ENCODE results near the gene GRK5.

DNA sequence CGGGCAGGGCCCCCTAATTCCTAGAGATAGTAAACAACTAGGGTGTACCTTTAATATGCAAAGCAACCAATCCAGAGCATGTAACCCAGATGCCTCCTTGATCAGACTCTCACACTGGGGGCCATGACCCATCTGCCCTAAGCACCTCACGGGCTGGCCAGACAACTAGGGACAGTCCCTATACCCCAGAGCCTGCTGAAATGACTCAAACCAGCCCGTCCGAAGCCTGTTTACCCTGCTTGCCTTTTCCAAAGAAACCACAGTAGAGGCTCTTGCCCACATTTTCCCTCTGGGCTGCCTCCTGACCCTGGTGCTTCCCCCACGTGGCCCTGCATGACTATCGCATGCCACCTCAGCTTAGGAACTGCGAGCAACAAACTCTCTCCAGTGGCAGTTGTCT is 288.9 kb downstream of the GRK5 start:
- TF ChIP-seq, protein P1, sequence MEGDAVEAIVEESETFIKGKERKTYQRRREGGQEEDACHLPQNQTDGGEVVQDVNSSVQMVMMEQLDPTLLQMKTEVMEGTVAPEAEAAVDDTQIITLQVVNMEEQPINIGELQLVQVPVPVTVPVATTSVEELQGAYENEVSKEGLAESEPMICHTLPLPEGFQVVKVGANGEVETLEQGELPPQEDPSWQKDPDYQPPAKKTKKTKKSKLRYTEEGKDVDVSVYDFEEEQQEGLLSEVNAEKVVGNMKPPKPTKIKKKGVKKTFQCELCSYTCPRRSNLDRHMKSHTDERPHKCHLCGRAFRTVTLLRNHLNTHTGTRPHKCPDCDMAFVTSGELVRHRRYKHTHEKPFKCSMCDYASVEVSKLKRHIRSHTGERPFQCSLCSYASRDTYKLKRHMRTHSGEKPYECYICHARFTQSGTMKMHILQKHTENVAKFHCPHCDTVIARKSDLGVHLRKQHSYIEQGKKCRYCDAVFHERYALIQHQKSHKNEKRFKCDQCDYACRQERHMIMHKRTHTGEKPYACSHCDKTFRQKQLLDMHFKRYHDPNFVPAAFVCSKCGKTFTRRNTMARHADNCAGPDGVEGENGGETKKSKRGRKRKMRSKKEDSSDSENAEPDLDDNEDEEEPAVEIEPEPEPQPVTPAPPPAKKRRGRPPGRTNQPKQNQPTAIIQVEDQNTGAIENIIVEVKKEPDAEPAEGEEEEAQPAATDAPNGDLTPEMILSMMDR (IDR thresholded peaks at IDR 0.05): no peak
- no peak for TF ChIP-seq ZFX (IDR thresholded peaks at IDR 0.05; ENCODE audit: borderline replicate concordance)
